Ascending aorta (tissue), 2 donors: ENCODE measurements around the gene EPB41L4B. TPM values are rescaled to one million over a fixed set of nuclear protein-coding genes. Genes with fewer than 3 reads are reported as not detected.
A peak's percentile ranks its signal among the peaks of the same experiment; 100 is the strongest.

Source experiments
- DNase-seq, 2 donors: peaks; one replicate each; pipeline ENCODE4 v3.0.0-alpha.2; 2019; ENCODE audit warnings: low spot score in 2 of 2
- H3K27ac ChIP-seq, 2 donors: fragments of 200-600 bp; sonication (generic); one replicate each; pipeline ENCODE4 v1.5.1; 2016 to 2017; ENCODE audit warnings: mild to moderate bottlenecking in 1 of 2
- H3K27me3 ChIP-seq: fragments of 200-600 bp; sonication (generic); one replicate; pipeline ENCODE4 v1.5.1; 2017
- H3K36me3 ChIP-seq, 2 donors: fragments of 200-600 bp; sonication (generic); one replicate each; pipeline ENCODE4 v1.5.1; 2016
- H3K4me1 ChIP-seq, 2 donors: fragments of 200-600 bp; sonication (generic); one replicate each; pipeline ENCODE4 v1.5.1; 2016 to 2017; ENCODE audit warnings: mild to moderate bottlenecking in 1 of 2
- H3K4me3 ChIP-seq, 2 donors: fragments of 200-600 bp; sonication (generic); one replicate each; pipeline ENCODE4 v1.5.1; 2016 to 2017; ENCODE audit warnings: mild to moderate bottlenecking in 1 of 2
- H3K9me3 ChIP-seq, 2 donors: fragments of 200-600 bp; sonication (generic); one replicate each; pipeline ENCODE4 v1.5.1; 2016
- intact Hi-C: fragments of 100-400 bp; cut with DNase I; formaldehyde crosslinking; loops from one replicate; pipeline ENCODE4 v1.15.1; 2023
- total RNA-seq: library from RNA; depleted of rRNA; stranded (reverse); fragments of >200 nt; gene quantifications from one replicate; pipeline ENCODE4 v1.1.0, GENCODE V29; 2016
- TF ChIP-seq, protein P1 (sequence below), 3 experiments: fragments of 200-600 bp in 2 of 3; fragments of 450-650 bp in 1 of 3; sonication (generic) in 2 of 3; IDR thresholded peaks; one replicate each; pipeline ENCODE4 v1.5.1; 2016 to 2019; ENCODE audit warnings: antibody characterized with exemption in 3 of 3, mild to moderate bottlenecking in 1 of 3, moderate library complexity in 1 of 3

Gene EPB41L4B
- total RNA-seq, 1 donor from 2014 or later: not detected

DNA sequence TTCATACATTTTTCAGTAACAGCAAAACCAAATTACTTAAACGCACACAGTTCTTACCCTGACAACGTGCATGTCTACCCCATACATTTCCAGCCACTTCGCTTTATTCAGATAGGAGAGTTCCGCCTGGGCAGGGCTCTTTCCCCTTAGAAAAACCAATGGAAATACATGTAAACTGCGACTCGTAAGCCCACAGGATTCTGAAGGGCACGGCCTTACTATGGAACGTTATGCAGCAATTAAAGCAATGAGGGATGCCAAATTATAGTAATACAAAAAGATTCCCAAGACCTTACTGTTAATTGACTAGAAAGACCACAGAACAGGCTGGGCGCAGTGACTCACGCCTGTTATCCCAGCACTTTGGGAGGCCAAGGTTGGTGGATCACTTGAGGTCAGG, 64.5 kb downstream of the EPB41L4B start:
- H3K36me3 ChIP-seq: no peaks in the 10 kb centered on the region
- TF ChIP-seq, protein P1, sequence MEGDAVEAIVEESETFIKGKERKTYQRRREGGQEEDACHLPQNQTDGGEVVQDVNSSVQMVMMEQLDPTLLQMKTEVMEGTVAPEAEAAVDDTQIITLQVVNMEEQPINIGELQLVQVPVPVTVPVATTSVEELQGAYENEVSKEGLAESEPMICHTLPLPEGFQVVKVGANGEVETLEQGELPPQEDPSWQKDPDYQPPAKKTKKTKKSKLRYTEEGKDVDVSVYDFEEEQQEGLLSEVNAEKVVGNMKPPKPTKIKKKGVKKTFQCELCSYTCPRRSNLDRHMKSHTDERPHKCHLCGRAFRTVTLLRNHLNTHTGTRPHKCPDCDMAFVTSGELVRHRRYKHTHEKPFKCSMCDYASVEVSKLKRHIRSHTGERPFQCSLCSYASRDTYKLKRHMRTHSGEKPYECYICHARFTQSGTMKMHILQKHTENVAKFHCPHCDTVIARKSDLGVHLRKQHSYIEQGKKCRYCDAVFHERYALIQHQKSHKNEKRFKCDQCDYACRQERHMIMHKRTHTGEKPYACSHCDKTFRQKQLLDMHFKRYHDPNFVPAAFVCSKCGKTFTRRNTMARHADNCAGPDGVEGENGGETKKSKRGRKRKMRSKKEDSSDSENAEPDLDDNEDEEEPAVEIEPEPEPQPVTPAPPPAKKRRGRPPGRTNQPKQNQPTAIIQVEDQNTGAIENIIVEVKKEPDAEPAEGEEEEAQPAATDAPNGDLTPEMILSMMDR (IDR thresholded peaks at IDR 0.05): no peak
- H3K9me3 ChIP-seq: no peaks in the 10 kb centered on the region
- H3K27ac ChIP-seq: no peak overlapping the region
- H3K27me3 ChIP-seq: no peaks in the 10 kb centered on the region
- DNase-seq: no peak
- intact Hi-C loops: no loop called here
- H3K4me1 ChIP-seq: peaks cover 0 to 19% of the 10 kb centered on the region in 2 donors
- H3K4me3 ChIP-seq: no peak overlapping the region

DNA sequence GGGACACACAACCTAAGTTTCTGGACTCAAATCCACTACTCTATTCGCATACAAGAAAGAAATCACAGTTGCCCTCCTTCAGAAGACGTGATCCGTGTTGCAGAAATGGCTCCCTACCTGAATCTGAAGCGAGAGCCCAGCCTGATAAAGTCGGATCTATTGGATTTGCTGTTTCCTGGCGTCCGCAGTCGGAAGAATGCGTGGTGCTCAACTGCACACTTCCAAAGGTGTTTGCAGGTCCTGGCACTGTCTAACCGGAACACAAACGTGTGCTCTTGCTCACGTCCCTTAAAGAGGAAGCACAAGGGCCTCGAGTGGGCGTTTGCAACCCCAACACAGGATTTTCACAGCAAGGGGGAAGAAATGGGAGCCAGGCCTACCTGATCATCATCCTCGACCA, 65.5 kb downstream of the EPB41L4B start:
- Histone ChIP-seq H3K9me3 (no peaks in the 10 kb centered on the region), H3K4me3 (no peak overlapping the region), H3K27me3 (no peaks in the 10 kb centered on the region), H3K27ac (no peak overlapping the region), H3K36me3 (no peaks in the 10 kb centered on the region), H3K4me1 (peaks cover 0 to 19% of the 10 kb centered on the region in 2 donors)
- no peak for DNase-seq
- TF ChIP-seq, protein P1 (IDR thresholded peaks at IDR 0.05): no peak
- intact Hi-C loops: no loop called here

DNA sequence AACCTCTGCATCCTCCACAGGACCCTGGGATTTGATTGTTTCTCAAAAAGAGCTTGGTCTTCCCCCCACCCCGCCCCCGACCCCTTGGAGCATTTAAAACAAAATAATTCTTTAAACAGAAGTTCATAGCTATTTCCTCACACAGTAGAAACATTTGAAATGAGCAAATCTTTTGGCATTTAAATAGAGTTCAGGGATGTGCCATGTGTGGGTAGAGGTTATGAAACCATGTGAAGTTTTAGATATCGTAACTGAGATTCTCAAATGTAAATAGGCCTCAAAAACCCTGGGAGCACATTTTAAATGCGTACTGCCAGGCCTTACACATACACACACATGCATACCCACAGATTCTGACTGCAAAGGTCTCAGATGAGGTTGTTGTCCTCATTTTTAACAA, 66.5 kb downstream of the EPB41L4B start:
- Histone ChIP-seq H3K27ac (peak overlapping the region; percentile 67), H3K36me3 (no peaks in the 10 kb centered on the region)
- intact Hi-C loops: no loop called here

DNA sequence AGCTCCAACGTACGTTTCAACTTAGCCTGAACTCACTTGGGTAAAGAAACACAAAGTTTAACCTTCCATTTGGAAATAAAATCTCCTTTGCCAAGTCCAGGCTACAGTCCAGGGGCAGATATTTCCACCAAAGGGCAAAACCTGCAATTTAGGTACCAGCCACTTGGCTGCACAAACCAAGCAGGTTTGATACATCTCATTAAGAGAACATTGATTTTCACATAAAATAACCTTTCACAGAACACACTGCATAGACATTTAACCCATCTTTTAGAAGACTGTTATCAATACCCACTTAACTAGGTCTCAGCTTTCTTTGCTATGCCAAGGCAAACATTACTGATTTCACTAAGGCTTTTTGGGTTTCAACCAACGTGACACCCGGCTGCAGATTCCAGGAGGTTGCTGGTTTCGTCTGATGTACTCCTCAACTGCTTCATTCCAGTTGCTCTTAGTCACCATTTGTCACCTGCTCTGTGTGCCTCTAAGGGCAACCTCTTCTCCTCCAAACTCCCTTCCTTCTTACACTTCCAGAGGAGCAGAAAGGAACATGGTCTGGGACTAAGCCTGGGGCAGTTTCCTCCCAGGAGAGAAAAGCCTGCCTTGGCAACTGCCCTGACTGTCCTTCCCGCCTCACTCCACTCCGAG, 67.1 kb downstream of the EPB41L4B start:
- H3K27me3 ChIP-seq: no peaks in the 10 kb centered on the region
- H3K4me1 ChIP-seq: peaks cover 0 to 19% of the 10 kb centered on the region in 2 donors
- no peaks in the 10 kb centered on the region for H3K36me3 ChIP-seq
- TF ChIP-seq, protein P1 (IDR thresholded peaks at IDR 0.05): no peak
- intact Hi-C loops: no loop called here
- H3K9me3 ChIP-seq: no peaks in the 10 kb centered on the region
- peak overlapping the region; percentile 67 for H3K27ac ChIP-seq
- H3K4me3 ChIP-seq: no peak overlapping the region
- DNase-seq: no peak

More for the DNA sequence above, 66.5 kb downstream of the EPB41L4B start:
- peaks cover 0 to 19% of the 10 kb centered on the region in 2 donors for H3K4me1 ChIP-seq
- no peak overlapping the region for H3K4me3 ChIP-seq
- TF ChIP-seq, protein P1 (IDR thresholded peaks at IDR 0.05): no peak
- DNase-seq: no peak
- H3K27me3 ChIP-seq: no peaks in the 10 kb centered on the region
- no peaks in the 10 kb centered on the region for H3K9me3 ChIP-seq

DNA sequence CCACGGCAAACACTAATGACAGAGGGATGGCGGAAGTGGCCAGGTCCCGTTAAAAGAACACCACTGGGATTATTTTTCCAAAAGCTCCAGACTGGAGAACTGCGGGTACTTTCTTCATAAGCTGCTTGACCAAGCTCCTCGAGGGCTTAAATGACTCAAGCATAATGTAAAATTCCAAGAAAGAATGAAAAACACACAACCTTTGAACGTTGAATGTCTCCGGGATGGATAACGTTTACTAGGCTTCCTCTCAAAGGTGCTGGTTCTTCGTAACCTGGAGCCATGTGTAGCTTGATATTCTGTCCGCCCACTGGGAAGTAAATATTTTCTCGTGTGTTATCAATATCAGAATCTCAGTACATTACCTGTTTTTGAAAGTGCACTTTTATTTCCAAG, 67.6 kb downstream of the EPB41L4B start:
- no peaks in the 10 kb centered on the region for H3K9me3 ChIP-seq
- H3K27ac ChIP-seq: peak overlapping the region in 1 of 2 donors; percentile 67
- H3K27me3 ChIP-seq: no peaks in the 10 kb centered on the region
- no peak for DNase-seq
- H3K4me1 ChIP-seq: peaks cover 0 to 19% of the 10 kb centered on the region in 2 donors
- H3K36me3 ChIP-seq: no peaks in the 10 kb centered on the region
- H3K4me3 ChIP-seq: no peak overlapping the region
- TF ChIP-seq, protein P1 (IDR thresholded peaks at IDR 0.05): no peak
- intact Hi-C loops: no loop called here
